ENCODE results near the gene VSTM4.

- TF ChIP-seq POLR2AphosphoS5 (IDR thresholded peaks at IDR 0.05; ENCODE audit: low read depth, low read length) (no peak), JUND (IDR thresholded peaks at IDR 0.05) (no peak), CTCF (IDR thresholded peaks at IDR 0.05) (no peak), GABPA (IDR thresholded peaks at IDR 0.05; ENCODE audit: low read depth) (no peak), RAD21 (IDR thresholded peaks at IDR 0.05; ENCODE audit: low read length) (no peak), MEF2A (IDR thresholded peaks at IDR 0.05; ENCODE audit: borderline replicate concordance, low read depth) (no peak), MAX (IDR thresholded peaks at IDR 0.05; ENCODE audit: low read depth) (no peak)
Measured at GRCh38 chr10:49072166-49072885, 43.0 kb downstream of the VSTM4 start.
